ENCODE results near the gene AK5.

The AK5 gene

GRCh38 chr1:77348549-77348948, 66.7 kb downstream of the AK5 start:
- Histone ChIP-seq H3K36me3 (replicated peaks; ENCODE audit: insufficient read depth, low read length) (no peaks in the 10 kb centered on the region), H3K27me3 (replicated peaks; ENCODE audit: insufficient read depth, low read length) (no peaks in the 10 kb centered on the region), H3K27ac (ENCODE audit: low read length) (no peak overlapping the region), H3K9ac (ENCODE audit: low read length) (no peak overlapping the region), H3F3A (ENCODE audit: insufficient read depth, low read length) (no peaks in the 10 kb centered on the region), H3K4me2 (ENCODE audit: low read depth, low read length) (no peak overlapping the region), H3K79me2 (ENCODE audit: low read length) (no peaks in the 10 kb centered on the region), H3K4me1 (ENCODE audit: low read length) (no peaks in the 10 kb centered on the region), H3K9me2 (replicated peaks; ENCODE audit: insufficient read depth, low read length) (no peaks in the 10 kb centered on the region), H3K9me3 (replicated peaks; ENCODE audit: insufficient read depth, low read length) (no peaks in the 10 kb centered on the region), H4K20me1 (ENCODE audit: insufficient read depth, low read length) (no peaks in the 10 kb centered on the region), H2AFZ (ENCODE audit: low read length) (no peak overlapping the region), H3K4me3 (ENCODE audit: low read length) (no peak overlapping the region)
- TF ChIP-seq EZH2 (optimal IDR thresholded peaks at IDR 0.05; ENCODE audit: low read depth, low read length), result no peak
- no peak for TF ChIP-seq EZH2phosphoT487 (IDR thresholded peaks at IDR 0.05; ENCODE audit: low read length)
- TF ChIP-seq CTCF (IDR thresholded peaks at IDR 0.05; ENCODE audit: low read length), result no peak
- no peak for DNase-seq

DNA sequence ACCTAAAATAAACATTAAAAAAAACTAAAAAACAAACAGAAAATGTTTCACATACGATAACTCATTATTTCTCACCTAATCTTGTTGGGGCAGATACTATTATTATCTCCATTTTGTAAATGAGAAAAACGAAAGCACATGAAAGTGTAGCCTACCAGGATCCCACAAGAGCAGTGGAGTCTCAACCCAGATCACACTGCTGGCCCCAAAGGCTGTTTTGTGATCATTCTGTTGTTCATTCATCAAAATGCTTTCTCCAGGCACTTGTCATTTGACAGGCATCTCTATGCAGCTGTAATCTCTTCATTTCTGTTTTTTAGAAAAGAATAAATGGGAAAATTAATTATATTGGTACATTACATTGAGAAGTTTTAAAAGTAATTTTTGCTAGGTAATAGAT, 67.5 kb downstream of the AK5 start:
- no peaks in the 10 kb centered on the region for H3K36me3 ChIP-seq (replicated peaks; ENCODE audit: insufficient read depth, low read length)
- H3K4me3 ChIP-seq (ENCODE audit: low read length), result no peak overlapping the region
- H3K27ac ChIP-seq (ENCODE audit: low read length), result no peak overlapping the region

GRCh38 chr1:77350012-77350770, 68.4 kb downstream of the AK5 start:
- no peak for DNase-seq

More for the DNA sequence above, 67.5 kb downstream of the AK5 start:
- H3K9me3 ChIP-seq (replicated peaks; ENCODE audit: insufficient read depth, low read length), result no peaks in the 10 kb centered on the region
- no peak overlapping the region for H2AFZ ChIP-seq (ENCODE audit: low read length)
- no peak overlapping the region for H3K4me2 ChIP-seq (ENCODE audit: low read depth, low read length)
- DNase-seq, result no peak
- no peaks in the 10 kb centered on the region for H3K4me1 ChIP-seq (ENCODE audit: low read length)
- H3K79me2 ChIP-seq (ENCODE audit: low read length), result no peaks in the 10 kb centered on the region
- H3K9me2 ChIP-seq (replicated peaks; ENCODE audit: insufficient read depth, low read length), result no peaks in the 10 kb centered on the region
- H3F3A ChIP-seq (ENCODE audit: insufficient read depth, low read length), result no peaks in the 10 kb centered on the region
- H3K9ac ChIP-seq (ENCODE audit: low read length), result no peak overlapping the region
- no peaks in the 10 kb centered on the region for H4K20me1 ChIP-seq (ENCODE audit: insufficient read depth, low read length)
- no peak for TF ChIP-seq CTCF (IDR thresholded peaks at IDR 0.05; ENCODE audit: low read length)
- no peaks in the 10 kb centered on the region for H3K27me3 ChIP-seq (replicated peaks; ENCODE audit: insufficient read depth, low read length)

More at GRCh38 chr1:77350012-77350770, 68.4 kb downstream of the AK5 start:
- Histone ChIP-seq H3K36me3 (replicated peaks; ENCODE audit: insufficient read depth, low read length) (no peaks in the 10 kb centered on the region), H3F3A (ENCODE audit: insufficient read depth, low read length) (no peaks in the 10 kb centered on the region), H3K79me2 (ENCODE audit: low read length) (no peaks in the 10 kb centered on the region), H2AFZ (ENCODE audit: low read length) (no peak overlapping the region), H3K4me2 (ENCODE audit: low read depth, low read length) (no peak overlapping the region), H4K20me1 (ENCODE audit: insufficient read depth, low read length) (no peaks in the 10 kb centered on the region), H3K9ac (ENCODE audit: low read length) (no peak overlapping the region), H3K4me1 (ENCODE audit: low read length) (no peaks in the 10 kb centered on the region), H3K27ac (ENCODE audit: low read length) (no peak overlapping the region), H3K9me3 (replicated peaks; ENCODE audit: insufficient read depth, low read length) (no peaks in the 10 kb centered on the region), H3K27me3 (replicated peaks; ENCODE audit: insufficient read depth, low read length) (no peaks in the 10 kb centered on the region), H3K9me2 (replicated peaks; ENCODE audit: insufficient read depth, low read length) (no peaks in the 10 kb centered on the region), H3K4me3 (ENCODE audit: low read length) (no peak overlapping the region)
- TF ChIP-seq EZH2 (optimal IDR thresholded peaks at IDR 0.05; ENCODE audit: low read depth, low read length) (no peak), CTCF (IDR thresholded peaks at IDR 0.05; ENCODE audit: low read length) (no peak)

Measured in MM.1S (cell line).